Spleen (tissue), 11 donors: ENCODE results near the gene C1orf53. TPM values are rescaled to one million over a fixed set of nuclear protein-coding genes. Genes with fewer than 3 reads are reported as not detected.

Source experiments
- DNase-seq: peaks from one replicate; pipeline ENCODE4 v3.0.0-alpha.2; 2020
- H3K27ac ChIP-seq, 8 donors: fragments of 200-600 bp; sonication (generic) in 7 of 8; 1 replicate in 4 of 8; 2 replicates in 4 of 8; pipeline versions ENCODE4 v1.5.0 to v1.8.0; 2016 to 2021; ENCODE audit warnings: inconsistent platforms in 4 of 8, mild to moderate bottlenecking in 4 of 8, moderate library complexity in 1 of 8
- H3K27me3 ChIP-seq, 7 donors: fragments of 200-600 bp; sonication (generic) in 6 of 7; replicated peaks in 1 of 7; 1 replicate in 4 of 7; 2 replicates in 3 of 7; pipeline versions ENCODE4 v1.5.0 to v1.8.0; 2016 to 2021; ENCODE audit warnings: inconsistent platforms in 3 of 7, mild to moderate bottlenecking in 1 of 7
- H3K36me3 ChIP-seq, 6 donors: fragments of 200-600 bp; sonication (generic) in 5 of 6; 1 replicate in 4 of 6; 2 replicates in 2 of 6; pipeline versions ENCODE4 v1.5.0 to v1.8.0; 2016 to 2021; ENCODE audit warnings: inconsistent platforms in 2 of 6
- H3K4me1 ChIP-seq, 6 donors: fragments of 200-600 bp; sonication (generic) in 5 of 6; 1 replicate in 3 of 6; 2 replicates in 3 of 6; pipeline versions ENCODE4 v1.5.0 to v1.8.0; 2016 to 2021; ENCODE audit warnings: inconsistent platforms in 3 of 6
- H3K4me3 ChIP-seq, 8 donors: fragments of 200-600 bp; sonication (generic) in 7 of 8; 1 replicate in 4 of 8; 2 replicates in 4 of 8; pipeline versions ENCODE4 v1.5.0 to v1.8.0; 2016 to 2021; ENCODE audit warnings: inconsistent platforms in 4 of 8, mild to moderate bottlenecking in 4 of 8, moderate library complexity in 2 of 8
- H3K9me3 ChIP-seq, 8 donors: fragments of 200-600 bp; sonication (generic) in 7 of 8; 1 replicate in 4 of 8; 2 replicates in 4 of 8; pipeline versions ENCODE4 v1.5.0 to v1.8.0; 2016 to 2021; ENCODE audit warnings: inconsistent platforms in 4 of 8
- CTCF ChIP-seq, 11 experiments: fragments of 200-600 bp in 7 of 11; fragments of 450-650 bp in 4 of 11; sonication (generic) in 4 of 11; IDR thresholded peaks in 8 of 11; conservative IDR thresholded peaks in 3 of 11; 1 replicate in 7 of 11; 2 replicates in 4 of 11; pipeline versions ENCODE4 v1.4.0 to v1.8.0; 2016 to 2021; ENCODE audit warnings: antibody characterized with exemption in 11 of 11, inconsistent platforms in 4 of 11, mild to moderate bottlenecking in 1 of 11
- POLR2A ChIP-seq, 3 donors: fragments of 450-650 bp; IDR thresholded peaks; one replicate each; pipeline ENCODE4 v1.5.1; 2017; ENCODE audit warnings: antibody characterized with exemption in 3 of 3, mild to moderate bottlenecking in 1 of 3
- POLR2AphosphoS5 ChIP-seq, 3 donors: sonication (generic); formaldehyde crosslinking; IDR thresholded peaks; one replicate each; pipeline ENCODE4 v1.5.1; 2017; ENCODE audit warnings: antibody characterized with exemption in 3 of 3
- WGBS, 5 donors: extraction: QIAGEN DNeasy Blood & Tissue Kit in 3 of 5; methylation state at CpG; one replicate each; pipeline versions ENCODE4 v1.1.5 to v1.1.7; 2013 to 2018; 5-methylcytosine and 5-hydroxymethylcytosine counted together
- intact Hi-C: fragments of 100-400 bp; cut with DNase I; formaldehyde crosslinking; loops from one replicate; pipeline ENCODE4 v1.15.0; 2023; ENCODE audit warnings: low total_unique reads
- polyA plus RNA-seq, 3 donors: library from polyadenylated mRNA; stranded (reverse); fragments of 200-250 nt; gene quantifications; one replicate each; pipeline ENCODE4 v1.2.1, GENCODE V29; 2013
- total RNA-seq, 7 donors: library from RNA; depleted of rRNA in 3 of 7; stranded (reverse); fragments of >200 nt in 3 of 7; fragmentation: NEBNext Ultra II Directional in 4 of 7; extraction: Animal tissue kit (Norgen Biotek cat#: 25700) in 4 of 7; gene quantifications; one replicate each; pipeline versions ENCODE4 v1.1.0 to v1.2.1, GENCODE V29; 2016 to 2021
- donor health status: healthy with polysubstance abuse.
- donor health status: DM: no; HTN: no; CAD: no; lungs with moderate emphysema.
- donor health status: DM: no; HTN: no; CAD: no.
- donor health status: Bipolar disorder and iron deficiency.
- donor health status: healthy.
- donor health status: DM: no; HTN: no; CAD: no.
- donor health status: DM: yes; HTN: yes; CAD: no.

Gene C1orf53
- total and polyA plus RNA-seq, 10 donors: 0.50 to 8.6 (median 3.0) TPM; not detected in 2

GRCh38 chr1:197942042-197942441 lies 39.6 kb downstream of the C1orf53 start:
- 82 to 94% (median 88%) methylated on average over 2 of the region's 2 CpGs for WGBS, 5 donors
- no peak for DNase-seq
- Histone ChIP-seq H3K36me3 (no peaks in the 10 kb centered on the region), H3K4me3 (no peak overlapping the region), H3K27ac (no peak overlapping the region), H3K27me3 (peaks cover 0 to 6% (median 0%) of the 10 kb centered on the region in 7 donors), H3K9me3 (no peaks in the 10 kb centered on the region), H3K4me1 (no peaks in the 10 kb centered on the region)
- intact Hi-C loops: no loop called here
- TF ChIP-seq POLR2A (IDR thresholded peaks at IDR 0.05) (no peak), POLR2AphosphoS5 (IDR thresholded peaks at IDR 0.05) (no peak), CTCF (IDR thresholded peaks at IDR 0.05 in 8 of 11, conservative IDR thresholded peaks at IDR 0.05 in 3 of 11) (no peak)

GRCh38 chr1:197944485-197944884 lies 42.1 kb downstream of the C1orf53 start:
- Histone ChIP-seq H3K9me3 (no peaks in the 10 kb centered on the region), H3K36me3 (no peaks in the 10 kb centered on the region), H3K27me3 (peaks cover 0 to 6% (median 0%) of the 10 kb centered on the region in 7 donors), H3K4me3 (no peak overlapping the region), H3K4me1 (peaks cover 0 to 5% (median 0%) of the 10 kb centered on the region in 6 donors), H3K27ac (no peak overlapping the region)
- no peak for DNase-seq
- TF ChIP-seq POLR2A (IDR thresholded peaks at IDR 0.05) (no peak), CTCF (IDR thresholded peaks at IDR 0.05 in 8 of 11, conservative IDR thresholded peaks at IDR 0.05 in 3 of 11) (no peak), POLR2AphosphoS5 (IDR thresholded peaks at IDR 0.05) (no peak)
- intact Hi-C loops: no loop called here
- WGBS, 5 donors: 92 to 98% (median 94%) methylated on average over 4 of the region's 4 CpGs

- no peak for DNase-seq
- intact Hi-C loops: no loop called here
- H3K4me3 ChIP-seq: no peak overlapping the region
- WGBS, 5 donors: 50 to 62% (median 54%) methylated on average over 8 of the region's 8 CpGs
- H3K27me3 ChIP-seq: no peaks in the 10 kb centered on the region
- TF ChIP-seq POLR2A (IDR thresholded peaks at IDR 0.05): no peak
- no peak for TF ChIP-seq CTCF (IDR thresholded peaks at IDR 0.05 in 8 of 11, conservative IDR thresholded peaks at IDR 0.05 in 3 of 11)
- TF ChIP-seq POLR2AphosphoS5 (IDR thresholded peaks at IDR 0.05): no peak
- peaks cover 0 to 5% (median 0%) of the 10 kb centered on the region in 6 donors for H3K4me1 ChIP-seq
- no peaks in the 10 kb centered on the region for H3K36me3 ChIP-seq
- H3K27ac ChIP-seq: no peak overlapping the region
- H3K9me3 ChIP-seq: no peaks in the 10 kb centered on the region
Observed at GRCh38 chr1:197948926-197949899, 46.8 kb downstream of the C1orf53 start.

GRCh38 chr1:197951089-197951488 lies 48.7 kb downstream of the C1orf53 start:
- Histone ChIP-seq H3K27ac (no peak overlapping the region), H3K36me3 (no peaks in the 10 kb centered on the region), H3K4me1 (peaks cover 0 to 5% (median 0%) of the 10 kb centered on the region in 6 donors), H3K4me3 (no peak overlapping the region), H3K27me3 (no peaks in the 10 kb centered on the region), H3K9me3 (no peaks in the 10 kb centered on the region)
- intact Hi-C loops: no loop called here
- TF ChIP-seq POLR2A (IDR thresholded peaks at IDR 0.05) (no peak), POLR2AphosphoS5 (IDR thresholded peaks at IDR 0.05) (no peak), CTCF (IDR thresholded peaks at IDR 0.05 in 8 of 11, conservative IDR thresholded peaks at IDR 0.05 in 3 of 11) (no peak)
- DNase-seq: no peak
